HepG2 (cell line): ENCODE data around the gene PSMD1. TPM values are rescaled to one million over a fixed set of nuclear protein-coding genes. Genes with fewer than 3 reads are reported as not detected.
A peak's percentile ranks its signal among the peaks of the same experiment; 100 is the strongest.

Experiments
- ATAD3A ChIP-seq: sonication (generic); formaldehyde crosslinking; IDR thresholded peaks from 2 replicates; pipeline ENCODE4 v1.4.0; 2020; ENCODE audit warnings: missing genetic modification reagents
- DMAP1 ChIP-seq: IDR thresholded peaks from 2 replicates; pipeline ENCODE4 v1.6.1; 2016
- FOXA1 ChIP-seq, 2 experiments: fragments of 450-650 bp in 1 of 2; sonication (generic) in 1 of 2; formaldehyde crosslinking in 1 of 2; IDR thresholded peaks; 2 replicates each; pipeline versions ENCODE4 v1.4.0 to v1.6.1; 2016 to 2020; ENCODE audit warnings: missing genetic modification reagents in 1 of 2
- ISL2 ChIP-seq: sonication (generic); formaldehyde crosslinking; IDR thresholded peaks from 2 replicates; pipeline ENCODE4 v1.5.0; 2020; ENCODE audit warnings: missing genetic modification reagents
- MYNN ChIP-seq: sonication (generic); formaldehyde crosslinking; IDR thresholded peaks from 2 replicates; pipeline ENCODE4 v1.4.0; 2020; ENCODE audit warnings: mild to moderate bottlenecking, low read depth, missing genetic modification reagents
- RARA ChIP-seq: IDR thresholded peaks from 2 replicates; pipeline ENCODE4 v1.6.1; 2016; ENCODE audit warnings: missing genetic modification reagents, missing compliant biosample characterization
- REST ChIP-seq, 2 experiments: IDR thresholded peaks; 2 replicates each; pipeline ENCODE4 v1.6.1; 2011 to 2012; ENCODE audit warnings: low read length in 2 of 2, borderline replicate concordance in 1 of 2, low read depth in 1 of 2, mild to moderate bottlenecking in 1 of 2, moderate library complexity in 1 of 2
- SOX5 ChIP-seq: IDR thresholded peaks from 2 replicates; pipeline ENCODE4 v1.6.1; 2016; ENCODE audit warnings: borderline replicate concordance
- YEATS4 ChIP-seq: sonication (generic); formaldehyde crosslinking; IDR thresholded peaks from 2 replicates; pipeline ENCODE4 v1.4.0; 2020; ENCODE audit warnings: missing genetic modification reagents, borderline replicate concordance
- ZNF556 ChIP-seq: sonication (generic); formaldehyde crosslinking; IDR thresholded peaks from 2 replicates; pipeline ENCODE4 v1.4.0; 2020; ENCODE audit warnings: mild to moderate bottlenecking, missing genetic modification reagents, borderline replicate concordance
- ZNF883 ChIP-seq: sonication (generic); formaldehyde crosslinking; IDR thresholded peaks from 2 replicates; pipeline ENCODE4 v1.5.1; 2020; ENCODE audit warnings: mild to moderate bottlenecking, missing genetic modification reagents; ENCODE audit errors: not compliant biosample characterization
- polyA plus RNA-seq, 8 experiments: library from polyadenylated mRNA; depleted of rRNA in 3 of 8; stranded (reverse) in 7 of 8; unstranded in 1 of 8; fragments of >200 nt; fragmentation: Illumina TruSeq in 4 of 8; extraction: Trizol in 4 of 8; gene quantifications; 2 replicates each; pipeline versions ENCODE4 v1.2.1 to v1.2.3, GENCODE V29; 2011 to 2016; ENCODE audit warnings: low read depth in 4 of 8, missing spikeins in 1 of 8, mixed read lengths in 1 of 8; ENCODE audit not compliant: insufficient read depth in 1 of 8
- total RNA-seq, 5 experiments: library from RNA; depleted of rRNA; stranded (reverse); fragments of >200 nt; fragmentation: Illumina TruSeq; extraction: Trizol; gene quantifications; 2 replicates each; pipeline ENCODE4 v1.2.3, GENCODE V29; 2016; ENCODE audit warnings: low read depth in 1 of 5
- TF ChIP-seq, protein P1 (sequence below): sonication (generic); formaldehyde crosslinking; IDR thresholded peaks from 2 replicates; pipeline ENCODE4 v1.4.0; 2020; ENCODE audit warnings: missing genetic modification reagents
- TF ChIP-seq, protein P2 (sequence below): IDR thresholded peaks from 2 replicates; pipeline ENCODE4 v1.6.1; 2016; ENCODE audit warnings: low read depth, missing genetic modification reagents, missing compliant biosample characterization

PSMD1 gene
- total and polyA plus RNA-seq, 2 of the 13 experiments (the other 11 are each of a cell fraction or from before 2014, with no cell fraction given): 136 to 191 TPM

GRCh38 chr2:231068525-231069222 lies 12.0 kb downstream of the PSMD1 start (continued):
- TF ChIP-seq, protein P1, sequence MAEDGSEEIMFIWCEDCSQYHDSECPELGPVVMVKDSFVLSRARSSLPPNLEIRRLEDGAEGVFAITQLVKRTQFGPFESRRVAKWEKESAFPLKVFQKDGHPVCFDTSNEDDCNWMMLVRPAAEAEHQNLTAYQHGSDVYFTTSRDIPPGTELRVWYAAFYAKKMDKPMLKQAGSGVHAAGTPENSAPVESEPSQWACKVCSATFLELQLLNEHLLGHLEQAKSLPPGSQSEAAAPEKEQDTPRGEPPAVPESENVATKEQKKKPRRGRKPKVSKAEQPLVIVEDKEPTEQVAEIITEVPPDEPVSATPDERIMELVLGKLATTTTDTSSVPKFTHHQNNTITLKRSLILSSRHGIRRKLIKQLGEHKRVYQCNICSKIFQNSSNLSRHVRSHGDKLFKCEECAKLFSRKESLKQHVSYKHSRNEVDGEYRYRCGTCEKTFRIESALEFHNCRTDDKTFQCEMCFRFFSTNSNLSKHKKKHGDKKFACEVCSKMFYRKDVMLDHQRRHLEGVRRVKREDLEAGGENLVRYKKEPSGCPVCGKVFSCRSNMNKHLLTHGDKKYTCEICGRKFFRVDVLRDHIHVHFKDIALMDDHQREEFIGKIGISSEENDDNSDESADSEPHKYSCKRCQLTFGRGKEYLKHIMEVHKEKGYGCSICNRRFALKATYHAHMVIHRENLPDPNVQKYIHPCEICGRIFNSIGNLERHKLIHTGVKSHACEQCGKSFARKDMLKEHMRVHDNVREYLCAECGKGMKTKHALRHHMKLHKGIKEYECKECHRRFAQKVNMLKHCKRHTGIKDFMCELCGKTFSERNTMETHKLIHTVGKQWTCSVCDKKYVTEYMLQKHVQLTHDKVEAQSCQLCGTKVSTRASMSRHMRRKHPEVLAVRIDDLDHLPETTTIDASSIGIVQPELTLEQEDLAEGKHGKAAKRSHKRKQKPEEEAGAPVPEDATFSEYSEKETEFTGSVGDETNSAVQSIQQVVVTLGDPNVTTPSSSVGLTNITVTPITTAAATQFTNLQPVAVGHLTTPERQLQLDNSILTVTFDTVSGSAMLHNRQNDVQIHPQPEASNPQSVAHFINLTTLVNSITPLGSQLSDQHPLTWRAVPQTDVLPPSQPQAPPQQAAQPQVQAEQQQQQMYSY (CRISPR knock-in tag): no peak
- TF ChIP-seq SOX5 (CRISPR knock-in tag) (peak; percentile 27; the same call in 1 of the 2 replicates), MYNN (CRISPR knock-in tag) (no peak), ZNF556 (CRISPR knock-in tag) (no peak), DMAP1 (no peak), ZNF883 (CRISPR knock-in tag) (no peak), YEATS4 (CRISPR knock-in tag) (no peak), REST (IDR thresholded peaks at IDR 0.05; ENCODE audit: borderline replicate concordance in 1 of 2, low read depth in 1 of 2, low read length in 2 of 2) (0 out of 4 replicates have a peak, but pooled peaks of 1 of the 2 experiments have one; percentile 14), ATAD3A (CRISPR knock-in tag) (no peak), FOXA1 (IDR thresholded peaks at IDR 0.05) (peak; percentile 52; the same call in 1 of the 2 replicates), FOXA1 (CRISPR knock-in tag; IDR thresholded peaks at IDR 0.05) (peak; percentile 92), RARA (CRISPR knock-in tag) (0 out of 2 replicates have a peak, but pooled peaks have one; percentile 40), ISL2 (CRISPR knock-in tag) (no peak)
- TF ChIP-seq, protein P2, sequence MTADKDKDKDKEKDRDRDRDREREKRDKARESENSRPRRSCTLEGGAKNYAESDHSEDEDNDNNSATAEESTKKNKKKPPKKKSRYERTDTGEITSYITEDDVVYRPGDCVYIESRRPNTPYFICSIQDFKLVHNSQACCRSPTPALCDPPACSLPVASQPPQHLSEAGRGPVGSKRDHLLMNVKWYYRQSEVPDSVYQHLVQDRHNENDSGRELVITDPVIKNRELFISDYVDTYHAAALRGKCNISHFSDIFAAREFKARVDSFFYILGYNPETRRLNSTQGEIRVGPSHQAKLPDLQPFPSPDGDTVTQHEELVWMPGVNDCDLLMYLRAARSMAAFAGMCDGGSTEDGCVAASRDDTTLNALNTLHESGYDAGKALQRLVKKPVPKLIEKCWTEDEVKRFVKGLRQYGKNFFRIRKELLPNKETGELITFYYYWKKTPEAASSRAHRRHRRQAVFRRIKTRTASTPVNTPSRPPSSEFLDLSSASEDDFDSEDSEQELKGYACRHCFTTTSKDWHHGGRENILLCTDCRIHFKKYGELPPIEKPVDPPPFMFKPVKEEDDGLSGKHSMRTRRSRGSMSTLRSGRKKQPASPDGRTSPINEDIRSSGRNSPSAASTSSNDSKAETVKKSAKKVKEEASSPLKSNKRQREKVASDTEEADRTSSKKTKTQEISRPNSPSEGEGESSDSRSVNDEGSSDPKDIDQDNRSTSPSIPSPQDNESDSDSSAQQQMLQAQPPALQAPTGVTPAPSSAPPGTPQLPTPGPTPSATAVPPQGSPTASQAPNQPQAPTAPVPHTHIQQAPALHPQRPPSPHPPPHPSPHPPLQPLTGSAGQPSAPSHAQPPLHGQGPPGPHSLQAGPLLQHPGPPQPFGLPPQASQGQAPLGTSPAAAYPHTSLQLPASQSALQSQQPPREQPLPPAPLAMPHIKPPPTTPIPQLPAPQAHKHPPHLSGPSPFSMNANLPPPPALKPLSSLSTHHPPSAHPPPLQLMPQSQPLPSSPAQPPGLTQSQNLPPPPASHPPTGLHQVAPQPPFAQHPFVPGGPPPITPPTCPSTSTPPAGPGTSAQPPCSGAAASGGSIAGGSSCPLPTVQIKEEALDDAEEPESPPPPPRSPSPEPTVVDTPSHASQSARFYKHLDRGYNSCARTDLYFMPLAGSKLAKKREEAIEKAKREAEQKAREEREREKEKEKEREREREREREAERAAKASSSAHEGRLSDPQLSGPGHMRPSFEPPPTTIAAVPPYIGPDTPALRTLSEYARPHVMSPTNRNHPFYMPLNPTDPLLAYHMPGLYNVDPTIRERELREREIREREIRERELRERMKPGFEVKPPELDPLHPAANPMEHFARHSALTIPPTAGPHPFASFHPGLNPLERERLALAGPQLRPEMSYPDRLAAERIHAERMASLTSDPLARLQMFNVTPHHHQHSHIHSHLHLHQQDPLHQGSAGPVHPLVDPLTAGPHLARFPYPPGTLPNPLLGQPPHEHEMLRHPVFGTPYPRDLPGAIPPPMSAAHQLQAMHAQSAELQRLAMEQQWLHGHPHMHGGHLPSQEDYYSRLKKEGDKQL: no peak; the same call in 1 of the 2 replicates
